Measurements from ENCODE around the gene DYNLL1.
"Not testable (repeated sequence)": the region's sequence is repeated elsewhere in the genome, so short reads cannot be mapped to it uniquely, and the experiment has no call there.

Gene DYNLL1

DNA sequence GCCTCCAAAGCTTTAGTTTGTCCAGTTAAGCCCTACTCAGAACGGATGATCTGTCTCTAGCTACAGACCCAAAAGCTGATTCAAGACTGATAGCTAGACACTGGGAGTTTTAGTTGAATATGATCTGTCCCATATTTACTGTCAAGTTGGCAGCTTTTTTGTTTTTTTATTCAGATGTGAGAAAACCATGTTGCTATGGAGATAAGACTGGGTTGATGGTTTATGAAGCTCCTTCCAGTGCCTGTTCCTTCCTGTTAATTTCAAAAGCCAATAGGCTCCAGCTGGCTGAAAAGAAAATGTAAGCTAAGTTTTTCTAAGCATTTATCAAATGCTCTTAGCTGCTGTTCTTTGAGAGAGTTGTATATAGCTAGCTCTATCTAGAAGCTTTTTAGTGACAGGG is 4.7 kb downstream of the DYNLL1 start:
- H2AFZ ChIP-seq (ENCODE audit: low read depth, low read length) = no peak overlapping the region
- H3K27me3 ChIP-seq (ENCODE audit: insufficient read depth, low read length) = no peaks in the 10 kb centered on the region
- peaks cover 16% of the 10 kb centered on the region for H3K4me1 ChIP-seq (ENCODE audit: insufficient read depth, low read length)
- H3K9me3 ChIP-seq (ENCODE audit: low read length) = no peaks in the 10 kb centered on the region
- H3K36me3 ChIP-seq (ENCODE audit: insufficient read depth, low read length) = peaks cover 53% of the 10 kb centered on the region
- no peak overlapping the region for H3K4me3 ChIP-seq (ENCODE audit: low read length)

DNA sequence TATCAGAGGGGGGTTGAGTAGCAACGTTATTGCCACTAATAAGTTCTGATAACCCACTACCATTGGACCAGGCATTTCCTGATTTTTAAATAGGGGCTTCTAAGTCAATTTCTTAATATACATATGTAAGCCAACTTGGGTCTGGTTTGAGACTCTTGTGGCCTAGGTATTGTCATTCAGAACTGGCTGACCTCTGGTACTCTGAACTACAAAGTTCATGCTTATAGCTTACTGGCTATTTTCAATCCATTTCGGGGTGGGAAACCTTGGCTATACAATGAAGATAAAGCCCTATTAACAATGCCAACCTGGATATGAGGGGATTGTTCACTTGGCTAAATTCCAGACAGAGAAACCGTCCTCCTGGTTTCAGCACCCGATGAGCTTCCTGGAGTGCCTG is 8.7 kb downstream of the DYNLL1 start:
- H2AFZ ChIP-seq (ENCODE audit: low read depth, low read length) = no peak overlapping the region

DNA sequence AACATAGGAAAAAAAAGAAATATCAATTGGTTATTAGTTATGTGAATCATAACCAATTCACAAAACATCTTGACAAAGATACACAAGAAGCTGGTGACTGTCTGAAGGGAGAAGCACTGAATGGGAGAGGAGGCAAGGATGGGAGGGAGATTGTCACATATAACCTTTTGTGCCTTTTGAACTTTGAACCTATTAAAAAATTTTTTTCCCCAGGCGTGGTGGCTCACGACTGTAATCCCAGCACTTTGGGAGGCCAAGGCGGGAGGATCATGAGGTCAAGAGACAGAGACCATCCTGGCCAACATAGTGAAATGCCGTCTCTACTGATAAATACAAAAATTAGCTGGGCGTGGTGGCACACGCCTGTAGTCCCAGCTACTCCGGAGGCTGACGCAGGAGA is 12.6 kb downstream of the DYNLL1 start:
- no peak overlapping the region for H2AFZ ChIP-seq (ENCODE audit: low read depth, low read length)

More for the DNA sequence above, 8.7 kb downstream of the DYNLL1 start:
- Histone ChIP-seq H3K36me3 (ENCODE audit: insufficient read depth, low read length) (peaks cover 54% of the 10 kb centered on the region), H3K4me3 (ENCODE audit: low read length) (no peak overlapping the region), H3K4me1 (ENCODE audit: insufficient read depth, low read length) (no peaks in the 10 kb centered on the region), H3K27me3 (ENCODE audit: insufficient read depth, low read length) (no peaks in the 10 kb centered on the region), H3K9me3 (ENCODE audit: low read length) (no peaks in the 10 kb centered on the region)

DNA sequence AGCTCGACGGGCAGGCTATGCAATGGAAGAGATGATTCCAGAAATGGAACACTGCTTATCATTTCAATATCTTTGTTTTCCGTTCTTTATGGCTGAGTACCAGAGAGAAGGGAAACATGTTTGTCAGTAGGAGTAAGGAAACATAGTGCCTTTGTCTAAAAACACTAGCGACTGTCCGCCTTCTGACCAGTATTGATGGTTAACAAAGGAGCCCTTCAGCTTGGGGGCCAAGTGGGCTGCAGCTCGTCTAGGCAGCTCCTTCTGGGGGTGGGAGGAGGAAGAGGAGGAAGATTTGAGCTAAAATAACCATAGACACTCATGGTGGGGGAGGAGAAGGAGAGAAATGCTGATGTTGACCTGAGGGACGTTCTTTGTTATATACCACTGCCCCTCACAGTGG is 18.1 kb downstream of the DYNLL1 start:
- H3K4me3 ChIP-seq (ENCODE audit: low read length) = no peak overlapping the region
- no peaks in the 10 kb centered on the region for H3K27me3 ChIP-seq (ENCODE audit: insufficient read depth, low read length)
- H3K9me3 ChIP-seq (ENCODE audit: low read length) = no peaks in the 10 kb centered on the region
- no peak overlapping the region for H2AFZ ChIP-seq (ENCODE audit: low read depth, low read length)
- H3K4me1 ChIP-seq (ENCODE audit: insufficient read depth, low read length) = no peaks in the 10 kb centered on the region
- H3K36me3 ChIP-seq (ENCODE audit: insufficient read depth, low read length) = peaks cover 51% of the 10 kb centered on the region

More for the DNA sequence above, 12.6 kb downstream of the DYNLL1 start:
- no peaks in the 10 kb centered on the region for H3K9me3 ChIP-seq (ENCODE audit: low read length)
- H3K27me3 ChIP-seq (ENCODE audit: insufficient read depth, low read length) = no peaks in the 10 kb centered on the region
- H3K36me3 ChIP-seq (ENCODE audit: insufficient read depth, low read length) = peaks cover 55% of the 10 kb centered on the region
- H3K4me1 ChIP-seq (ENCODE audit: insufficient read depth, low read length) = no peaks in the 10 kb centered on the region
- no peak overlapping the region for H3K4me3 ChIP-seq (ENCODE audit: low read length)

DNA sequence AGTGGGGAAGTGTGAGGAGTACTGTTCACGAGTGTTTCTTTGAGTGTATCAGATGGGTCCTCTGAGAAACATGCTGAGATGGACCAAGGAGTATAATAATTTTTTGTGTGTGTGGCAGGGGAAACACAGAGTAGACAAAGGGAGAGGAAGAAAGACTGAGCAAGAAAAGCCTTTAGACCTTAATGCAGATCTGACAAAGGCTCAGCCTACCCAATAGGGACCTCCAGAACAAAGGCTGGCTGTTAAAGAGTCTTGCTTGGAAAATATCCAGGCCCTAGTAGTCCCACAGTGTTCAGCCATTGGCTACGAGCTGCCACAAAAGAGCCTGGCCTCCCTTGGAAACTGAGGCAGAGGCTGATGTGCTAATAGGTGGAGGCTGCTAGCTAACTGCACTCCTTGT is 19.6 kb downstream of the DYNLL1 start:
- no peak overlapping the region for H3K4me3 ChIP-seq (ENCODE audit: low read length)
- no peaks in the 10 kb centered on the region for H3K4me1 ChIP-seq (ENCODE audit: insufficient read depth, low read length)
- no peak overlapping the region for H2AFZ ChIP-seq (ENCODE audit: low read depth, low read length)
- no peaks in the 10 kb centered on the region for H3K27me3 ChIP-seq (ENCODE audit: insufficient read depth, low read length)
- H3K36me3 ChIP-seq (ENCODE audit: insufficient read depth, low read length) = peaks cover 38% of the 10 kb centered on the region
- no peaks in the 10 kb centered on the region for H3K9me3 ChIP-seq (ENCODE audit: low read length)

DNA sequence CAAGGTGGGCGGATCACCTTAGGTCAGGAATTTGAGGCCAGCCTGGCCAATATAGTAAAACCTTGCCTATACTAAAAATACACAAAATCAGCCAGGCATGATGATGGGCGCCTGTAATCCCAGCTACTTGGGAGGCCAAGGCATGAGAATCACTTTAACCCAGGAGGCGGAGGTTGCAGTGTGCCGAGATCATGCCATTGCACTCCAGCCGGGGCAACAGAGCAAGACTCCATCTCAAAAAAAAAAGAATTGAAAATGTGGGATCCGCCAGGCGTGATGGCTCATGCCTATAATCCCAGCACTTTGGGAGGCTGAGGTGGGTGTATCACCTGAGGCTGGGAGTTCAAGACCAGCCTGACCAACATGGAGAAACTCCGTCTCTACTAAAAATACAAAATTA is 23.4 kb downstream of the DYNLL1 start:
- not testable (repeated sequence) for H3K4me1 ChIP-seq (ENCODE audit: insufficient read depth, low read length); H3K27me3 ChIP-seq (ENCODE audit: insufficient read depth, low read length)
- peaks cover 33% of the 10 kb centered on the region for H3K36me3 ChIP-seq (ENCODE audit: insufficient read depth, low read length)

DNA sequence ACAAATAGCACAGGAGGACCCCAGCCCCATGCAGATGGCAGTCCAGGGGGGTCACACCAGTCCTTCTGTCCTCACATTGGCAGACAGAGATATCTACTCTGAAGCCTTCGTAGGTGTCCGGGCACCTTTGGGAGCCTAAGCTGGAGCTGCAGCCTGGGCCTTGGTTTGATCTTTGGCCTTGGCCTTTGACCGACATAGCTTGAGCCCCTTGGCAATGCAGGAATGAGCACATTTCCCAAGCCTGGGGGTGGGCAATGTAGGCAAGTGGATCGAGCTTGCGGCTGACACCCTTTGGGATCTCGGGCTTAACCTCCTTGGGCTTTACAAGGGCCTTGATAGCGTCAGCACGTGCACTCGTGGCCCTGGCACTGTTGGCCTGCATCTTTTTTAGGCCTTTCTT is 26.7 kb downstream of the DYNLL1 start:
- Histone ChIP-seq H3K4me3 (ENCODE audit: low read length) (no peak overlapping the region), H2AFZ (ENCODE audit: low read depth, low read length) (no peak overlapping the region), H3K4me1 (ENCODE audit: insufficient read depth, low read length) (no peaks in the 10 kb centered on the region), H3K9me3 (ENCODE audit: low read length) (no peaks in the 10 kb centered on the region), H3K36me3 (ENCODE audit: insufficient read depth, low read length) (peaks cover 22% of the 10 kb centered on the region), H3K27me3 (ENCODE audit: insufficient read depth, low read length) (no peaks in the 10 kb centered on the region)

More for the DNA sequence above, 23.4 kb downstream of the DYNLL1 start:
- H3K9me3 ChIP-seq (ENCODE audit: low read length); H2AFZ ChIP-seq (ENCODE audit: low read depth, low read length); H3K4me3 ChIP-seq (ENCODE audit: low read length): not testable (repeated sequence)

DNA sequence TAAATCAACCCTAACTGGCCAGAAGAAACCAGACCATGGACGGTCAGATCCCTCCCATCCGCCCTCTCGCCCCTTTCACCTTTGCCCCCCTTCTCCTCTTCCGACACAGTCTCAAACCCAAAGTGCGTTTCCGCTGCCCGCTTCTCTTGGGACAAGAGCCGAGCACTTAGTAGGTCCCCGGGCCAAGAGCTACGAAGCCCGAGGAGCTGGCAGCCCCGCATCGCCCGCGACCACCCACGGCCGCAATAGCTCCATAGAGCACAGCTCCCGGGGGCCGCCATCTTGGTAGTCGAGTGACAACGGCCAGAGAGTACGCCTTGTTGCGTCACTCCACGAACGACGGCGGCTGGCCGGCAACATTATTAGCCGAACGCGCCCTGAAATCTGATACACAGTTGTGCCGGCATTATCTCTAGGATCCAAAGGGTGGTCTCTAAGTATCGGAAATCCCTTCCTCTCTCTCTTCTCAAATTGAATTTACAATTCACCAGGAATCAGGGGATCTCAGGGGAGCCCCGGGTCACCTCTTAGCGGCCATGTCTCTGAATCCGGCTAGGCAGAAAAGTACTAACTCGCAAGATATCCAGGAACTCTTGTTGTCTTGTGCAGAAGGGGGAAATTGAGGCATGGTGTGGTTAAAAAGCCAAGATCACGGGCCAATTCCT is 33.1 kb downstream of the DYNLL1 start, which contains the start of gene COQ5:
Gene COQ5, minus strand, starts transcription at position 298 of the 665 bp plus-strand sequence. Its CDS starts 17 bp downstream, at position 281.
- H3K36me3 ChIP-seq (ENCODE audit: insufficient read depth, low read length) = peaks cover 8% of the 10 kb centered on the region
- H3K9me3 ChIP-seq (ENCODE audit: low read length) = no peaks in the 10 kb centered on the region
- peak within 1 kb of the TSS; percentile 92 for H2AFZ ChIP-seq (ENCODE audit: low read depth, low read length)
- peaks cover 8% of the 10 kb centered on the region for H3K4me1 ChIP-seq (ENCODE audit: insufficient read depth, low read length)
- no peaks in the 10 kb centered on the region for H3K27me3 ChIP-seq (ENCODE audit: insufficient read depth, low read length)
- H3K4me3 ChIP-seq (ENCODE audit: low read length) = peak within 1 kb of the TSS; percentile 59

DNA sequence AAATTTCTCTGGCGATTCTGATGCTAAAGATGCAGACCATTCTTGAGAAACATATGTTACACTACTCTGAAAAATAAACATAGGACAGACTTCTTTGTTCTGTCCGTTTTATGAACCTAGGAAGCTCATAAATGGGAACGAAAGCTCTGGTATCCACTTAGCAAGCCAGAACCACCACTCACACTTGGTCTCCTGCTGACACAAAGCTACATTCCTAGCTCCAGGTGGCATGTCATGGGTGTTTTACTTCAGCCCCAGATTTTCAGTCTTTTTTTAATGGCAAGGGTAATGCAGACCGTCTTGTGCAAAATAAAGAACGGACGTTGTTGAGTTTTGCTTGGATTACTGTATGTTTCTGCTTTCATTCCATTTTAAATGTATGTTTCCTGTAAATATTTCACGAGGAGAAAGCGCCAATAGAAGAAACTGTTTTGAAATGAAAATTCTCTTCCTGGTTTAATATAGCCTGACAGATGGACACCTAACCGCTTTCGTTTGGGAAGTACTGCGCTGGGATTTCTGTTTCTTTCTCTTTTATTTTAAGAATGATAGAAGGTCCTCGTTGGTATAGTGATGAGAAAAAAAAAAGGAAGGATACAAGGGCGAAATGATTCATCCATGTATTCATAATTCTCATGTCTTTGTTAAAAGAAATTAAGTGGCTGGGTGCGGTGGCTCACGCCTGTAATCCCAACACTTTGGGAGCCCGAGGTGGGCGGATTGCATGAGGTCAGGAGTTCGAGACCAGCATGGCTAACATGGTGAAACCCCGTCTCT is 33.9 kb downstream of the DYNLL1 start:
- no peaks in the 10 kb centered on the region for H3K9me3 ChIP-seq (ENCODE audit: low read length)
- no peaks in the 10 kb centered on the region for H3K27me3 ChIP-seq (ENCODE audit: insufficient read depth, low read length)
- H2AFZ ChIP-seq (ENCODE audit: low read depth, low read length) = peak overlapping the region; percentile 92
- peak overlapping the region; percentile 59 for H3K4me3 ChIP-seq (ENCODE audit: low read length)
- H3K36me3 ChIP-seq (ENCODE audit: insufficient read depth, low read length) = peaks cover 8% of the 10 kb centered on the region
- H3K4me1 ChIP-seq (ENCODE audit: insufficient read depth, low read length) = peaks cover 8% of the 10 kb centered on the region

DNA sequence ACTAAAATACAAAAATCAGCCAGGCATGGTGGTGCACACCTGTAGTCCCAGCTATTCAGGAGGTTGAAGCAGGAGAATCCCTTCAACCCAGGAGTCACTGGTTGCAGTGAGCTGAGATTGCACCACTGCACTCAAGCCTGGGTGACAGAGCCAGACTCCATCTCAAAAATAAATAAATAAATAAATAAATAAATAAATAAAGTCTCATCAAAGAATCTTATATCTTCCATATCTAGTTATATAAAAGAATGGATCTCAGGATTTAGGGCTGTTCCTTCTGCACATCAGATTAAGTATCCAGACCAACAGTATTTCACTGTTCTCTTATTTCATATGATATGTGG is 34.5 kb downstream of the DYNLL1 start:
- H3K4me3 ChIP-seq (ENCODE audit: low read length); H2AFZ ChIP-seq (ENCODE audit: low read depth, low read length); H3K36me3 ChIP-seq (ENCODE audit: insufficient read depth, low read length); H3K27me3 ChIP-seq (ENCODE audit: insufficient read depth, low read length); H3K9me3 ChIP-seq (ENCODE audit: low read length): not testable (repeated sequence)
- H3K4me1 ChIP-seq (ENCODE audit: insufficient read depth, low read length) = peaks cover 12% of the 10 kb centered on the region

DNA sequence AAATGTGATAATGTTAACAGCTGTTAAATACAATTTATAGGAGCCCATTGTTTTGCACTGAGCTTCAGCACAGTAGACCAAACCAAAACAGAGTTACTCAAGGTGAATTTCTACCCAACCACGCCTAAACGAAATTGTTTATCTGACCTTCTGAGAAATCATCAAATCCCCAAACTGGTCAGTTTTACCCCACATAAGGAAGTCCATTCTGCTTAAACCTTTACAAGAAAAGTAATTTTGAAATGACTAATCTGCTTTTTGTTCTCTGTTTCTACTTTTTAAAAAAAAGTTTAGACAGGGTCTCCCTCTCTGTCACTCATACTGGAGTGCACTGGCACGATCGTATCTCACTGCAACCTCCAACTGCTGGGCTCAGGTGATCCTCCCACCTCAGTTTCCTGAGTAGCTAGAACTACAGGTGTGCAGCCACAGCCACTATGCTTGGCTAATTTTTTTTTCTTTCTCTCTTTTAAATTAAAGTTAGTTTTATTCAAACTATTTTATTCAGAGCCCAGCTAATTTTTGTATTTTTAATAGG is 36.9 kb downstream of the DYNLL1 start:
- peaks cover 19% of the 10 kb centered on the region for H3K36me3 ChIP-seq (ENCODE audit: insufficient read depth, low read length)
- peaks cover 25% of the 10 kb centered on the region for H3K4me1 ChIP-seq (ENCODE audit: insufficient read depth, low read length)
- no peaks in the 10 kb centered on the region for H3K9me3 ChIP-seq (ENCODE audit: low read length)
- no peak overlapping the region for H3K4me3 ChIP-seq (ENCODE audit: low read length)
- H3K27me3 ChIP-seq (ENCODE audit: insufficient read depth, low read length) = no peaks in the 10 kb centered on the region
- H2AFZ ChIP-seq (ENCODE audit: low read depth, low read length) = no peak overlapping the region

DNA sequence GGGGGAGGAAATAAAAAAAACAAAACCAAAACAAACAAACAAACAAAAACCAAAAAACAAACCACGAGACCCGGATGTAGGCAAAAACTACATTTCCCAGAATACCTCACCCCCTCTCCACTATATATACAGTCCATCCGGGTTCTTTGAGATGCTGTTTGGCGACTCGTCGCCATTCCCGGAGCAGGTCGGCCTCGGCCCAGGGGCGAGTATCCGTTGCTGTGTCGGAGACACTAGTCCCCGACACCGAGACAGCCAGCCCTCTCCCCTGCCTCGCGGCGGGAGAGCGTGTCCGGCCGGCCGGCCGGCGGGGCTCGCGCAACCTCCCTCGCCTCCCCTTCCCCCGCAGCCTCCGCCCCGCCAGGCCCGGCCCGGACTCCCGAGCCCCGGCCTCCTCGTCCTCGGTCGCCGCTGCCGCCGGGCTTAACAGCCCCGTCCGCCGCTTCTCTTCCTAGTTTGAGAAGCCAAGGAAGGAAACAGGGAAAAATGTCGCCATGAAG is 38.3 kb downstream of the DYNLL1 start, which contains the start of gene RNF10:
Gene RNF10, plus strand, starts transcription at position 154 of the 500 bp plus-strand sequence. CDS start 456 bp downstream, outside the sequence.
- H3K27me3 ChIP-seq (ENCODE audit: insufficient read depth, low read length) = no peaks in the 10 kb centered on the region
- peak within 1 kb of the TSS; percentile 87 for H2AFZ ChIP-seq (ENCODE audit: low read depth, low read length)
- peak within 1 kb of the TSS; percentile 87 for H3K4me3 ChIP-seq (ENCODE audit: low read length)
- no peaks in the 10 kb centered on the region for H3K9me3 ChIP-seq (ENCODE audit: low read length)
- H3K4me1 ChIP-seq (ENCODE audit: insufficient read depth, low read length) = peaks cover 24% of the 10 kb centered on the region
- H3K36me3 ChIP-seq (ENCODE audit: insufficient read depth, low read length) = peaks cover 27% of the 10 kb centered on the region
